HG03045 (cell line): ENCODE measurements around the gene TSEN54.
"Not testable (repeated sequence)": the region's sequence is repeated elsewhere in the genome, so short reads cannot be mapped to it uniquely, and the experiment has no call there.

Source experiments
- ATAC-seq: cut with Tn5 transposase; IDR thresholded peaks from one replicate; pipeline ENCODE4 v1.9.1; 2021; ENCODE audit warnings: mild to moderate bottlenecking, moderate library complexity; ENCODE audit not compliant: unreplicated experiment

The TSEN54 gene

DNA sequence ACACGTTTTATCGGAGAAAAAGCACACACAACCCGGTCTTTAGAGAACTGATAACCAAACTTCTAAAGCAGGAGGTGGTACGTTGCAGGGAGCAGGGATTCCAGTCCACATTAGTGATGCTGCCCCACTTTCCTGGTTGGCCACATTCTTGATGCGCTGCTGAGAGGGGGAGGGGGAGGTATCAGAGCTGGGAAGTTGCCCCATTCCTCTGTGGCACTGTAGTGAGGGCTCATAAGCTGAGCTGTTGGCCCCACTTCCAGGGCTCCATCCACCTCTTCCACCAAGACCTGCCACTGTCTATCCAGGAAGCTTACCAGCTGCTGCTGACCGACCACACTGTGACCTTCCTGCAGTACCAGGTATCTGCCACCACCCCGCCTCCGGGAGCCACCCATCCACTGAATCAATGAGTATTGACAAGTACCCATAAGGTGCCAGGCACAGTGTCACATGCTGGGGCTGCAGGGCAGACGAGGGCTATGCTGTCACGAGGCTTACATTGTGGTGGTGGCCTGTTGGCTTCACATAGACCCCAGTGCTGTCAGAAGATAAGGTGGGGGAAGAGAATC, 1.1 kb downstream of the TSEN54 start:
- no peak for ATAC-seq

DNA sequence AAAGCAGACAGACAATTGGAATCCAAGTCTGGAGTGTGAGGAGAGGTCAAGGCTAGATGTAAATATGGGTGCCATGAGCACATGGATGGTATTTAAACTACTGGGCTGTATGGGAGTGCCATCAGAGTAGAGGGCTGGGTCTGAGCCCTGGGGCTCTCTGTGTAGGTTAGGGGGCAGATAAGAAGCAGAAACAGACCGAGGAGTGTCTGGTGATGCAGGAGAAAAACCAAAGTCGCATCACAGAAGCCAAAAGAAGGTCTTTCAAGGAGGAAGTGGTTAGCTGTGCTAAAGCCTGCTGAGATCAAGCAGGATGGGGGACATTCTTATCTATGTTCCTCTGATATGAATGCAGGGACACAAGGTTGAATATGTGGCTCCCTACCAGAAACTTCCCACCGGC, 1.9 kb downstream of the TSEN54 start:
- ATAC-seq, result no peak

DNA sequence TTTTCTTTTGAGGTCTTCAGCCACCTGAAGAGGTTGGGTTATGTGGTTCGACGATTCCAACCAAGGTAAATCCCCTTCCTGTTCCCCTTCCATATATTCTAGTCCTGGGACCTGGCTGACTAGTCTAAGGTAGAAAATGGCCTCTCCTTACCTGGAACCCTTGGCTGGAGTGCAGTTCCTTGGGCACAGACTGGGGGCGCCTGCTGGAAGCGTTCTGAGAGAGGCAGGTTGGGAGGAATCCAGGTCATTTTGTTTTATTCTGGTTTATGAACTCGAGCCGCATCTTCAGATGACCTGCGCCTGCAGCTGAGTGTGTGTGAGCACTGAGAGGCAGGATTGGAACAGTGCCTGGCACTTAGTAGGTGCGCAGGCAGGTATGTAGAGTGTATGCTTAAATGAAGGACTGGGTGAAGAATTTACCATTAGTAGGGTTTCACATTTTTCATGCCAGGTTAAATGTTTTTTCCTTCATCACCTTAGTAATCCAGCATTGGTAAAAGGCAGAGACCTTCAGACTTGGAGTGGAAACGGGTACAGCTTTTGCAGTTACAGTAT, 2.7 kb downstream of the TSEN54 start:
- no peak for ATAC-seq

DNA sequence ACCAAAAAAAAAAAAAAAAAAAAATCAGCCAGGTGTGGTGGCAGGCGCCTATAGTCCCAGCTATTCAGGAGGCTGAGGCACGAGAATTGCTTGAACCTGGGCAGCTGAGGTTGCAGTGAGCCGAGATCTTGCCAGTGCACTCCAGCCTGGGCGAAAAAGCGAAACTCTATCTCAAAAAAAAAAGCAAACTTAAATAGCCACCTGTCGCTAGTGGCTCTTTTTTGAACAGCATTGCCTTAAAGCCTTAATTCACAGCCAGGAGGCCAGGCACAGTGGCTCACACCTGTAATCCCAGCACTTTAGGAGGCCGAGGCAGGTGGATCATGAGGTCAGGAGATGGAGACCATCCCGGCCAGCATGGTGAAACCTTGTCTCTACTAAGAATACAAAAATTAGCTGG, 4.1 kb downstream of the TSEN54 start:
- ATAC-seq, result not testable (repeated sequence)

DNA sequence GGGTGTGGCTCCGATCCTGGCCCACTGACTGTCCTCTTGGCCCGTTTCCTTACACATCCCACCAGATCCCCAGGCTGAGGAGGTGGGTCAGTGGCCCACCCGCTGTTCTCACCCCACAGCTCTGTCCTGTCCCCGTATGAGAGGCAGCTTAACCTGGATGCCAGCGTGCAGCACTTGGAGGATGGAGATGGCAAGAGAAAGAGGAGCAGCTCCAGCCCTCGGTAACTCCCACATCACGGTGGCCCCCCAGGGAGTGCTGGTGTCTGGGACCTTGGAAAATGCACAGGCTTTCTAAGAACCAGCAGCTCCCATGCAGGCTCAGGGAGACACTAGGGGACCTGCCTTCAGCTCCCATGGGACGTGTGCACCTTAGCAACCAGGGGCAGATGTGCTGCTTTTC, 5.0 kb downstream of the TSEN54 start:
- ATAC-seq, result no peak

DNA sequence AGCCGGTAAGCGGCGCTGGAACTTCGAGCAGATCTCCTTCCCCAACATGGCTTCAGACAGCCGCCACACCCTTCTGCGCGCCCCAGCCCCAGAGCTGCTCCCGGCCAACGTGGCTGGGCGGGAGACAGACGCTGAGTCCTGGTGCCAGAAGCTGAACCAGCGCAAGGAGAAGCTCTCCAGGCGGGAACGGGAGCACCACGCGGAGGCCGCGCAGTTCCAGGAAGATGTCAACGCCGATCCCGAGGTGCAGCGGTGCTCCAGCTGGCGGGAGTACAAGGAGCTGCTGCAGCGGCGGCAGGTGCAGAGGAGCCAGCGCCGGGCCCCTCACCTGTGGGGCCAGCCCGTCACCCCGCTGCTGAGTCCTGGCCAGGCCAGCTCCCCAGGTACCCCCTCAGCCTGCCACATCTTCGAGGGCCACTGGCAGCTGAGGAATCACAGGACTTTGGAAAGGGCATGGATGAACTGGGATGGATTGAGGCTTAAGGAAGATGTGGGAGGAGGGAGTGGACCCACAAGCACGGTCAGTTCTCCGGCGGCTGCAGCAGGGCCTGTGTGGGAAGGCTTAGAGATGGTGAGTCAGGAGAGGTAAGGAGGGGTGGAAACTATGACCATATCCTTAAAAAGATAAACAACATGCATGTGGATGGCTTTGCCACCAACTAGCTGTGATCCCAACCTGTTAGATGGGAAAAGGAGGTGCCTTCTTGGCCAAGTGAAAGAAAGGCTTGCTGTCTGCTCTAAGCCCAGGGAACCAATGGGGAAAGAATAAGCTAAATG, 5.8 kb downstream of the TSEN54 start:
- no peak for ATAC-seq

DNA sequence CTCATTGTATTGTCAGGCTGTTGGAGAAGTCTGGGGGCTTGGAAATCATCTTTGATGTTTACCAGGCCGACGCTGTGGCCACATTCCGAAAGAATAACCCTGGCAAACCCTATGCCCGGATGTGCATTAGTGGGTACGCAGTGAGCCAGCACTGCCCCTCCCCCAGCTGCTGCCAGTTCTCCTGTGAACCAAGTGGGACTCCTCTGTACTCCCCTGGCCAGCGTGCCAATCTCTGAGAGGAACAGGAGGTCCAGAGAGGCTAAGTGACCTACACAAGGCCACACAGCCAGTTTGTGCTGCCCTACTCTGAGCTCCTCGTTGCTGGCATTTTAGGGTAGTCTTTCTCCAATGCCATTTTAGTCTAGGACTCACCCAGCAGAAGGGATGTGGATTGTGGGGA, 7.3 kb downstream of the TSEN54 start:
- no peak for ATAC-seq

DNA sequence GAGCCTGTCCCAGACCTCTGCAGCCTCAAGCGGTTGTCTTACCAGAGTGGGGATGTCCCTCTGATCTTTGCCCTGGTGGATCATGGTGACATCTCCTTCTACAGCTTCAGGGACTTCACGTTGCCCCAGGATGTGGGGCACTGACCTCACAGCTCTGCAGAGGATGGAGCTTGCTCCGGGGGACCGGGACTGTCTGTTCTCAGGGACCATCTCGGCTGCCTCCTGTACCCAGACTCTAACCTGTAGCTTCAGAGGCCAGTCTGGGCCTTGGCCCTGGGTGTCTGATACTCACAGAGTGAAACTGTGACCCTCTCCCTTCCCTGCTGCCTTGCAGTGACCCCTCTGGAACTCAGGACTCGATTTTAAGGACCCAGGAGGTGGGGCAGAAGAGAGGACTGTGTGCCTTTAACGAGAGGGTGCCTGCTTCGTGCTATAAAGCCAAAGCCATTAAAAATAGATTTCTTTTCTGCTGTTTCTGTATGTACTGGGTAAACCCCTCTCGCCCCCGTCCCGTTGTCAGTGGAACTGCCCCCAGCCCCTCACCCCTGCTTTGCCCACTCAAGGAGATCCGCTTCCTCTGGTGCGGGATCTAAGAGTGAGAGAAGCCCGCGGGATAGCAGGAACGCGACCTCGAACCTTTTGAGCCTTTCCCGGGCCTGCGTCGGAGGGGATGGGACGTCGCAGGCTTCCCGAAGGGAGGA, 8.1 kb downstream of the TSEN54 start:
- ATAC-seq, result no peak

DNA sequence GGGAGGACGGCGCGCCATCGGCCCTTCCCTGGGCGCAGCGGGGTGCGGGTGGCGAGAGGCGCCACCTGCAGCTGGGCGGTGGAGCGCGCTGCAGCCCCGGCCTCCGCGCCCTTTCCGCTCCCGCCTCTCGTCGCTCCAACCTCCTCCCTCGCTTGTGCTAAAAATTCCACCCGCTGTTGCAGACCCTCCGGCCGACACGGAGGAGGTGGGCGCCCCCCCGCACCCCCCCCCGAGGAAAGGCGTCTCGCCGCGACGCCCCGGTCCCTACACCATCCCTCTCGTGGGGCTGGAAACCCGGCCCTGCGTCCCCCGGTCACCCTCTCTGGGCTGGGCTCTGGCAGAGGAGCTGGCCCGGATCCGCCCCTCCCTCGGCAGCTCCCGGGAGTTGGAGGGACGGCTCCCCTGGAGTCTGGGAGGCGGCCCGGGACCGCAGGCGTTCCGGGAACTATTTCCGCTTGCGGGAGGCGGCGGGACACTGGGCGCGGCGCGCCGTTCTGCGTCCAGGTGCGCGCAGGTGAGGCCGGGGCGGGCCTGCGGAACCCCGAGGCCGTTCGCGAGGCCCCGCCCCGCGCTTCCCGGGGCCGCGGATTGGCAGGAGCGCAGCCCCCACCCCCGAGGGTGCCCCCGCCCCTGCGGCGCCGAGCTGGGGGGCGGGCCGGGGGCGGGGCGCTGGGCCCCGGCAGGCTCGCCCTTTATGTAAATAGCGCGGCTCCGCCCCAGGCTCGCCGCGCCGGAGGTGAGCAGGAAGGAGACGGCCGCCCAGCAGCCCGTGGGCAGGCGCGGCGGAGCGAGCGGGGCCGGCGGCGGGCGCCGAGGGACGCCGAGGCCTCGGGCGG, 8.9 kb downstream of the TSEN54 start, which contains the start of gene LLGL2:
Gene LLGL2, plus strand, starts transcription at position 728 of the 836 bp plus-strand sequence. CDS start 17,730 bp downstream, outside the sequence.
- peak; percentile 77 for ATAC-seq

DNA sequence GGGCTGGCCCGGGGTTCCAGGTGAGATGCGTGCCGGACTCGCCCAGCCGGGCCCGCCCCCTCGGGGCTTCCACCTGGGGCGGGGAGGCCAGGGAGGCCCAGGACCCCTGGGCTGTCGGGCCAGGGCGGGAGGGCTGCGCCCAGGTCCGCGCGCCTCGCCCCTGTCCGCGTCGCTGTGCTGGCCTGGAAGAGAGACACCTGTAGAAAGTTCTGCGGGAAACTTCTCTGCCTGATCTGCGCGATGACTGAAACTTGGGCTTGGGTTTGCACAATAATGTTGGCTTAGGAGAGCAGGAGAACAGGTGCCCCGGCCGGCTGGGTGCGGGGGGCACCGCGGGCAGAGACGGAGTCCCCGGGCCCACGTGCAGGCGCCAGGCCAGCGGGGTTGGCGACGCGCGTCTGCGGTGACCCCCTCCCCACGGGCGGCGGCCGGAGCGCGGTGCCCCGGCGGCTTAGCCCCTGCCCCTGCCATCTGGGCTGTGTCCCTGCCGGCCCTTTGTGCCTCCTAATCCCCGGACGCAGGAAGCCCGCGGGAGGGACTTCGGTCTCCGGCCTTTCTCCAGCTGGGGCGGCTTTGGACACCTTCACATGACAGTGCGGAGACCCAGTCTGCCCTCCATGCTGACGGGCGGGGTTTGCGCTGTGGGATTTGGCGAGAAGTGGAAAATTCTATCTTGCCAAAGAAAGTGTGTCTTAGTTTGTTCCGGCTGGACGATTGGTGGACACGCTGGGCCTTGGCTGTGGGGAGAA, 9.7 kb downstream of the TSEN54 start:
- no peak for ATAC-seq

DNA sequence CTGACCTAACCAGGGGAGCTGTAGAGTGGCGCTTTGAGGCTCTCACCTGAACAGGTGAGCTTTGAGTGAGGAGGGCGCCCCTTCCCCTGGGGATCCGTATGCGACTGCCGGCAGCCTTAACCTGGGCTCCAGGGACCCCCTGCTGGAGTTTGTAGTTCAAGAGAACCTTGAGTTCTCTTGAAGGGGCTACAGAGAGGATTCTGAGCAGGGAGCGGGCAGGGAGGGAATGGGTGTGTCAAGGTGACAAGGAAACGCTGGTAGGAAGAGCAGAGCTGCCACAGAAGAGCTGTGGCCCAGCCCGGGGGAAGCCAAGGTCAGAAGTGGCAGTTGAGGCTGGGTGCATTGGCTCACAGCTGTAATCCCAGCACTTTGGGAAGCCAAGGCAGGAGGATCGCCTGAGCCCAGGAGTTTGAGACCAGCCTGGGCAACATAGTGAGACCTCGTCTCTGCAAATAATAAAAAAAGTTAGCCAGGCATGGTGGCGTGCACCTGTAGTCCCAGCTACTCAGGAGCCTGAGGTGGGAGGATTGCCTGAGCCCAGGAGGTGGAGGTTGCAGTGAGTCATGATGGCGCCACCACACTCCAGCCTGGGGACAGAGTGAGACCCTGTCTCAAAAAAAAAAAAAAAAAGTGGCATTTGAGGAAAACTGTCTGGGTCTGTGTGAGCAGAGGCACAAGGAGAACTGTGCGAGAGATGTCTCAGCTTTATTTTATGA, 10.4 kb downstream of the TSEN54 start:
- no peak for ATAC-seq

DNA sequence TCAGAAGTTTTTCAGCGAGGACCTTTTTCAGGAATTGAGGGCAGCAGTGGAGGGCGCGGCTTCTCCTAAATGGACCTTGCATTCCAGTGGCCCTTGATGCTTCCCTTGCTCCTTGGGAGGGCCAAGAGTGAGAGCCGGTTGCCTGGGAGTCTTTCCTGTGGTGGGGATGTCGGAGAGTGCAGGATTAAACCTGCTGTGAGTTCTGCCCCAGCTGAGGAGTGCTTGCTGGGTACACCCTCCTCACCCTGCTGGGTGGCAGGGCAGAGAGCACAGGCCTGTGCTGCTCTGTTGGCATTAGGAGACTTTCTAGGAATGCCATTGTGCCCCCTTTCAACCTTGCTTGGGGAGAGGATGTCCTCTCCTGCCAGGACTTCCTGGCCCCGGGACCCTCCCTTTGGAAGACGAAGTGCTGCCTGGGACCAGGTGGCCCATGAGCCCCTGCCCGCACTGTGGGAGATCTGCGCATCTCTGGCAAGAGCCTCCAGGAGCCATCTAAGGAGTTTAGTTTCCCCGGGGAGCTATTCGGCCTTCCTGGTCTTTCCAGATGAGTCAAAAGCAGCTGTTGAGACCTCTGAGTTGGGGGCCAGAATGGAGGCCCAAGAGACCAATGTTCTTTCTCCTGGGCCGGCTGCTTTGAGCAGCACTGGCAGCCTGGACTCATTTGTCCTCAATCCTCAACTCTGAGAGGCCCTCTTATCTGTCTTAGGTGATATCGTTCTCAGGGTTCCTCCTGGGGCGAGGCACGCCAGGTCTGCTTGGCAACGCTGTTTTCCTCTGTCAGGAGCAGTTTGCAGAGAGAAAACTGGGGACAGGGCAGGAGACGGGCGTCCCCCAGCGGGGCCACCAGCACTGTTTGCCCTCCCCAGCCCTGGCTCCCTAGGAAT, 14.8 kb downstream of the TSEN54 start:
- ATAC-seq, result no peak

DNA sequence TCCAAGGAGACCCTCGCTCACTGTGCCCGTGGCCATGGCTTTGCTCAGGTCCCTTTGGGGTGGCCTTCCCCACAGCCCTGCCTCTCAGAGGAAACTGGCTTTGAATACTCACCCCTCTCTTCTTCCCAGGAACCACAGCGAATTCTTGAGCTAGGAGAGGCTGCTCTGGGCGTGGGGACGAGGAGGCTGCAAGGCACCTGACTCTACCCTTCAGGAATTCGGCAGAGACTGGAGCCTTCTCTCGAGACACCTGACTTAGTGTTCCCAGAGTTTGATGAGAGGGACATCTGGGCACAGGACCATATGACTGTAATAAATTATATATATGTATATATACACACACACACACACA, 15.4 kb downstream of the TSEN54 start:
- no peak for ATAC-seq

DNA sequence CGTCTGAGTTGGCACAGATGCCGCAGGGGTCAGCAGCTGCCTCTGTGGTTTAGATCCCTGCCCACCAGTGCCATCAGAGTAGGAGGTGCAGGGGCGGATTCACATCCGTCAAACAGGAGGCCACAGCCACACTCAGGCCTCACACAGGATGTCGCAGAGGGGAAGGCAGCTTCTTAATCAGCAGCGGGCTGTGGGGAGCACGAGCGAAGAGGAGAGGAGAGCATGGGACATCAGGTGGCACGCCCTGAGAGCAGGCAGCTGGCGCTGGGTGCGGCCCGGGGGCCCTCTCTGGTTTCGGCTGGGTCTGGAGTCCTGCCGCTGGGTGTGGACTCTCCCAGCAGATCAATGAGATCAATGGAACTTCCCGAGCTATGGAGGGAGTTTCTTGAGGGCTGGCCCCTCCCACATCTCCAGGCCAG, 18.8 kb downstream of the TSEN54 start:
- ATAC-seq, result no peak

DNA sequence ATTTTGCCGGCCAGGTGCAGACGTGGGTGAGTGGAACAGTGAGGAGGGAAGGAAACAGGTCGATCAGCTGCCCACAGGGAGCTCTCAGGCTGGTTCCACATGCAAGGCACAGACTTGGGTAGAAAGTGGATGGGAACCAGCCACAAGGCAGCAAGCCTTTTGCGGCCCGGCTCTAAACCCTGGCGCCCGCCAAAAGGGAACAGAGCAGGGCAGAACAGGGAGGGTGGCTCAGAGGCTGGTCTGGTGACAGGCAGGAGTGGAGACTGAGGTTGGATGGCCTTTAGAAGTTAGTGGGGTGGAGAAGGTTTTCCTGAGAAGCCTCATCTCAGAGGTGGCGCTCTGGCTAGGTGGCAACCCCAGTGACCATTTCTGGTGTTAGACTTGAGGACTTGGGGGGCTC, 19.5 kb downstream of the TSEN54 start:
- no peak for ATAC-seq

DNA sequence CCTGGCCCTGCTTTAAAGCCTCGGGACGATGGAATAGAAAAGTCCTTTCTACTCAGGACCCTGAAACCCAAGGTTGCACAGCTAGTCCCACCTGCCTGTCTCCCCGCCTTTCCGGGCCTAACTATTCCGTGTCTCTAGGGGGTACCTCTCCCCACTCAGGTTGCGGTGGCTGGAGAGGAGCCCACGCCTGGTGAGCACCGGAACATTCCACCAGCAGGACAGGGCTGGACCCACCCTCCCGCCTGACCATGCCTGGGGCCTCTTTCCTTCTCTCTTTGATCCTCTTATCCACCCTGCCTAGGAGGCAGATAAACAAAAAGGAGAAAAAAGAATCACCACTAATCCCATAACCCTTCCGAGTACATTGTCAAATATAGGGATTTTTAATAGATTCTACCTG, 20.0 kb downstream of the TSEN54 start:
- ATAC-seq, result no peak

DNA sequence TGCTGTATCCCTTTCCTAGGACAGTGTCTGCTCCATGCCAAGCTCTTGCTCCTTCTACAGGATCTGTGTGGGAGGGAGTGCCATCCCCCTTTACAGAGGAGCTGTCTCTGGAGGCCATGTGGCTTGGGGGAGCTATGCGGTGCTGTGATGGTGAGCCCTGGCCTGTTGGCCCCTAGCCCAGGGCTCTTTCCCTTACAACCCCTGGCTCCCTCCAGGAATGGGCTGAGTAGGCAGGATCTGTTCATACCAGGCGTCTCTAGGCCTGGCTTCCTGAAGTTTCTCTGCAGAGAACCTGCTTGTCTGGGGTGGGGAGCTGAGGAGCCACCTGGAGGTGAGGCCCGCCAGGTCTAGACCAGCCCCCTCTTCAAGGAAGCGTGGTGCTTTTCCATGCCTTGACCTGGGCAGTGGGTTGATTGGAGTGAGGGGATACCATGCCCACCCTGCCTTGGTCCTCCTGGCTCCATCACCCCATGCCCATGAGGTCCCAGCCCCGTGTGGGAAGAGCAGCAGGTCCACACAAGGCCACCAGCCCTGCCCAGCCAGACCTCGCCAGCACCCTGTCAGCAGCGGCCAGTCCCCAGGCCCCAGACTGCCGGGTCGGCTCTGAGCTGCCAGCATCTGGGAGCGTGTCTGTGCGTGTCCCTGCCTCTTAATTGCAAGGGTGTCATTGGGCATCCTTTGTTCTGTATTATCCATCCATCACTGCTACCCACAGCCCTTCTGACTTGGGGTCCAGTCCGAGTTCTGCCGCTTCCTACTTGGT, 23.8 kb downstream of the TSEN54 start:
- no peak for ATAC-seq
